Measurements from ENCODE around the gene PRDM16. TPM values are rescaled to one million over a fixed set of nuclear protein-coding genes. Genes with fewer than 3 reads are reported as not detected.

Gene PRDM16
- total and polyA plus RNA-seq, 2 of the 8 experiments (the other 6 are each of a cell fraction or from before 2014, with no cell fraction given) = 0.39 to 0.43 TPM

- Histone ChIP-seq H2BK20ac (ENCODE audit: low read length) (no peak overlapping the region), H3K14ac (ENCODE audit: insufficient read length) (no peak overlapping the region), H3K4me2 (ENCODE audit: insufficient read depth in 1 of 2, low read depth in 2 of 2, low read length in 2 of 2) (no peak overlapping the region), H3K79me1 (ENCODE audit: low read depth, low read length) (no peaks in the 10 kb centered on the region), H3K9me3 (ENCODE audit: insufficient read depth in 2 of 2, low read depth in 1 of 2, low read length in 1 of 2) (peaks cover 72 to 100% of the 10 kb centered on the region in 2 experiments), H3K27me3 (replicated peaks in 1 of 4; ENCODE audit: control insufficient read depth in 3 of 4, extremely low read depth in 1 of 4, insufficient read depth in 3 of 4, low read length in 3 of 4) (no peaks in the 10 kb centered on the region), H2AFZ (ENCODE audit: low read length) (no peak overlapping the region), H2BK12ac (ENCODE audit: low read depth, low read length) (no peak overlapping the region), H3K56ac (replicated peaks; ENCODE audit: insufficient read length, low read depth, low read length) (no peak overlapping the region), H3K79me2 (ENCODE audit: control insufficient read depth in 1 of 2, insufficient read depth in 2 of 2, low read length in 2 of 2) (no peaks in the 10 kb centered on the region), H2AK5ac (ENCODE audit: low read depth, low read length) (no peak overlapping the region), H3K9ac (replicated peaks in 1 of 4; ENCODE audit: extremely low read depth in 1 of 4, low read depth in 3 of 4, low read length in 3 of 4) (no peak overlapping the region), H3K36me3 (ENCODE audit: control insufficient read depth in 2 of 4, insufficient read depth in 4 of 4, low read length in 3 of 4) (no peaks in the 10 kb centered on the region; a peak in 1 of 8 replicates), H3K23ac (ENCODE audit: insufficient read length) (no peak overlapping the region), H4K91ac (replicated peaks; ENCODE audit: insufficient read length, low read length) (no peak overlapping the region), H4K8ac (ENCODE audit: extremely low read depth, insufficient read depth, low read length) (no peak overlapping the region), H2BK120ac (replicated peaks; ENCODE audit: low read depth, low read length) (no peak overlapping the region), H3K27ac (ENCODE audit: low read depth, low read length) (no peak overlapping the region), H3K4me1 (replicated peaks in 1 of 4; ENCODE audit: control insufficient read depth in 3 of 4, insufficient read depth in 4 of 4, low read length in 3 of 4) (no peaks in the 10 kb centered on the region; a peak in 1 of 7 replicates), H3K23me2 (ENCODE audit: low read depth, low read length) (no peaks in the 10 kb centered on the region), H2BK5ac (ENCODE audit: low read depth, low read length) (no peak overlapping the region), H4K20me1 (replicated peaks in 1 of 2; ENCODE audit: control insufficient read depth in 1 of 2, insufficient read depth in 2 of 2, low read length in 2 of 2) (no peaks in the 10 kb centered on the region), H4K5ac (ENCODE audit: insufficient read length, low read depth, low read length) (no peak overlapping the region), H3K4me3 (ENCODE audit: extremely low read depth in 1 of 4, insufficient read depth in 2 of 4, low read depth in 3 of 4, low read length in 4 of 4) (no peak overlapping the region), H3K18ac (ENCODE audit: extremely low read depth, low read length) (no peak overlapping the region), H3K4ac (replicated peaks; ENCODE audit: insufficient read length, low read depth, low read length) (no peak overlapping the region), H2BK15ac (ENCODE audit: low read length) (no peak overlapping the region)
- no peak for DNase-seq (ENCODE audit: low read depth in 1 of 2, low spot score in 2 of 2)
- ChIA-PET POLR2A (ENCODE audit: partially characterized antibody) (no interaction called here), CTCF (ENCODE audit: partially characterized antibody) (no interaction called here)
- no peak for FAIRE-seq
- 82% methylated on average over 4 of the region's 4 CpGs; no CpG with 5 or more reads in 1 of the 2 experiments for WGBS, 2 experiments (ENCODE audit: extremely low coverage in 1 of 2, insufficient coverage in 1 of 2, insufficient read length in 1 of 2, insufficient replicate concordance in 2 of 2, low coverage in 1 of 2, low lambda C conversion rate in 2 of 2, missing lambda C conversion rate in 1 of 2)
- TF ChIP-seq CHD1 (IDR thresholded peaks at IDR 0.05; ENCODE audit: low read depth, low read length) = no peak
- TF ChIP-seq SUZ12 (IDR thresholded peaks at IDR 0.05; ENCODE audit: low read length) = no peak
- no peak for TF ChIP-seq TBP (IDR thresholded peaks at IDR 0.05; ENCODE audit: low read depth, low read length)
- TF ChIP-seq SP2 (IDR thresholded peaks at IDR 0.05; ENCODE audit: low read length) = no peak
- no peak for TF ChIP-seq MAFK (IDR thresholded peaks at IDR 0.05; ENCODE audit: low read depth, low read length)
- TF ChIP-seq SAP30 (IDR thresholded peaks at IDR 0.05; ENCODE audit: insufficient read depth, insufficient replicate concordance, low read length) = no peak
- no peak for TF ChIP-seq BACH1 (IDR thresholded peaks at IDR 0.05; ENCODE audit: low read length)
- no peak for TF ChIP-seq CBX8 (IDR thresholded peaks at IDR 0.05; ENCODE audit: borderline replicate concordance, low read depth, low read length)
- no peak for TF ChIP-seq GABPA (IDR thresholded peaks at IDR 0.05; ENCODE audit: borderline replicate concordance, insufficient read depth, low read length)
- TF ChIP-seq MAX (IDR thresholded peaks at IDR 0.05) = no peak
- TF ChIP-seq ATF2 (IDR thresholded peaks at IDR 0.05; ENCODE audit: low read length) = no peak
These were observed 35.3 kb upstream of the PRDM16 start for GRCh38 chr1:3033790-3034090.

Data from H1 (cell line).